HG03066 (cell line): ENCODE data around the gene PCK2.

ENCODE experiments used
- ATAC-seq: cut with Tn5 transposase; IDR thresholded peaks from one replicate; pipeline ENCODE4 v1.9.1; 2021; ENCODE audit warnings: low read depth; ENCODE audit not compliant: unreplicated experiment

PCK2 gene

DNA sequence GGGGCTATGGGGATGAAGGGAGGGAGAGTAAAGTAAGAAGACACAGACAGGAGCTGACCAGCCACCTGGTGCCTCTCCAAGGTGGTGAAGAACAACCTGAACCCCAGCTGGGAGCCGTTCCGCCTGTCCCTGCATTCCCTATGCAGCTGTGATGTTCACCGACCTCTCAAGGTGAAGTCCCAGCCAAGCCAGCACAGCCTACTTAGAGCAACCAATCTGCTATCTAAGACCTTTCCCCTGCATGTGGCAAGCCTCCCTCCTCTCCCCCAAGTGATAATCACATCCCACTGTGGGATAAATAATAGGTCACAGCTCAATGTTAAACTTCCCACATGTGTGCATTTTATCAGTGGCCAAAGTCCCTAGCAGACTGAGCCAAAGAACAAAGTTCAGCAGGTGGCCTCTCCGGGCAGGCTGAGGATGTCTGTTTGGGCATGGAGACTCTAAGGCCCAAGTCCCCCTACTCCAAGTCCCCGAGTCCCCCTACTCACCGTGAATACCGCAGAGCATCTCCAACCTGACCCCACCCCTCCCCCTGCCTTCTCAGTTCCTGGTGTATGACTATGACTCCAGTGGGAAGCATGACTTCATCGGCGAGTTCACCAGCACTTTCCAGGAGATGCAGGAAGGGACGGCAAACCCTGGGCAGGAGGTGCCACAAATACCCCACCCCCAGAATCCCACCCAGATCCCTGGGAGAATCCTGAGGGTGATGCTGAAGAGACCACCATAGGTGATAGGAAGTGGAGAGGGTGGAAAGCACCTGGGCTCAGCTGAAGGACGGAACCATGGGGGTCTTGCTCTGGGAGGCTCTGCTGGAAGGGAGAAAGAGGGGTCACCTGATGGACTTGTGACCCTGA, 19.3 kb upstream of the PCK2 start:
- ATAC-seq: no peak

DNA sequence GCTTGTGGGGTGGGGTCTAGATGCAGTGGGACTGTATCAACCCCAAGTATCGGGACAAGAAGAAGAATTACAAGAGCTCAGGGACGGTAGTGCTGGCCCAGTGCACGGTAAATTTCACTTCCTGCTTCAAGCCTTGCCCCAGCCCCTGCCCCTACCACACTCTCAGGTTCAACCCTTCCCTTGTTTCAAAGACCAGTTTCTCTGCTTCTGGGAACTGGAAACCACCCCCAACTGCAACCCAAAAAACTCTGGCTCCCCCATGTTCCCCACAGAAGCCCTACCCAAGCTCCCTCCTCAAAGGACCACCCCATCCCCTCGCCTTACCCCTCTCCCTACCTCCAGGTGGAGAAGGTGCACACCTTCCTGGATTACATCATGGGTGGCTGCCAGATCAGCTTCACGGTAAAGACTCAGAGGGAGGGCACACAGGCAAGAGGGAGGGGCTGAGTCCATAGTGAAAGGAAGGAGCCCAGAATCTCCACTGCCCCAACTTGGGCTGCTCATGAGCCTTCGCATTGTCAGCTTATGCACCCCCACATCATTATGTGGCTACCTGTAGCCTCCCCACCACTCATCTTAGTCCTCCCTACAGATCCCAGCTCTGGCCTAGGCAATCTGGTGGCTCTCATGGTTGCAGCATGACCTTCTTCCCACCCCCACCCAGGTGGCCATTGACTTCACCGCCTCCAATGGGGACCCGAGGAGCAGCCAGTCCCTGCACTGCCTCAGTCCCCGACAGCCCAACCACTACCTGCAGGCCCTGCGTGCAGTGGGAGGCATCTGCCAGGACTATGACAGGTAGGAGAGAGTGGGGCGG, 18.4 kb upstream of the PCK2 start:
- no peak for ATAC-seq

DNA sequence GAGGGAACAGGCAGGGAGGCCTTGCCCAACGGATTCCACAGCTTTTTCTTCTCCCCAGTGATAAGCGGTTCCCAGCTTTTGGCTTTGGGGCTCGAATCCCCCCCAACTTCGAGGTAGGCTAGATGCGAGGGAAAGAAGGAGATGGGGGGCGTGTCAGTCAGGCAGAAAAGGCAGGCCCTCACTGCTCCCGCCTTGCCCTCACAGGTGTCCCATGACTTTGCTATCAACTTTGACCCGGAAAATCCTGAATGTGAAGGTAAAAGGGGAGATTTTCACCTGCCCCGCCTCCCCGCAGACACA, 17.9 kb upstream of the PCK2 start:
- no peak for ATAC-seq

DNA sequence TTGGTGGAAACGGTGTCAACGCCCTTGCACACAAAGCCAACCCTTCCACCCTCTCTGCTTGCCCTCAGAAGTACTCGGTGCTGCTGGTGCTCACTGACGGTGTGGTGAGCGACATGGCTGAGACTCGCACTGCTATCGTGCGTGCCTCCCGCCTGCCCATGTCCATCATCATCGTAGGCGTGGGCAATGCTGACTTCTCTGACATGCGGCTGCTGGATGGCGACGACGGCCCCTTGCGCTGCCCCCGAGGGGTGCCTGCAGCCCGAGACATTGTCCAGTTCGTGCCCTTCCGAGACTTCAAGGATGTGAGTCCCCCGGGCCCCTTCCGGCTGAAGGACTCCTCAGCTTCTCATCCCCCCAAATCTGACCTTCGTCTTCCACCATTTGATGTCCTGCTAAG, 17.0 kb upstream of the PCK2 start:
- no peak for ATAC-seq

DNA sequence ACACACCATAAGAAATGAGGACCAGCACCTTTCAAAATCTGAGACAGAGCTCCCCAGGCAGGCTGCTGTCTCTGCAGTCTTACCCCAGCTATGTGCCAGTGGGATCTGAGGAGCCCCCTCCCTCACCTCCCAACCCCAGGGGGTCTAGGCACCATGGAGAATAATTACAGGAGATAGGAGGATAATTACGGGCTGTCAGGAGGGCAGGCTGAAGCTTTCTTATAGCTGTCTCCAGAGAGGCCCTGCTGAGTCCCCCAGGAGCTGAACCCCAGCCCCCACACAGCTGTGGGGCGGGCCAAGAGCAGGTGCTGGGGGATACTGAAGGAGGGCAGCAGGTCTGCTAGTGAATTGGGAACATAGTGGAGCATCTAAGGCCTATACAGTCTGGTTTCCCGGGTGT, 16.0 kb upstream of the PCK2 start:
- ATAC-seq: no peak

DNA sequence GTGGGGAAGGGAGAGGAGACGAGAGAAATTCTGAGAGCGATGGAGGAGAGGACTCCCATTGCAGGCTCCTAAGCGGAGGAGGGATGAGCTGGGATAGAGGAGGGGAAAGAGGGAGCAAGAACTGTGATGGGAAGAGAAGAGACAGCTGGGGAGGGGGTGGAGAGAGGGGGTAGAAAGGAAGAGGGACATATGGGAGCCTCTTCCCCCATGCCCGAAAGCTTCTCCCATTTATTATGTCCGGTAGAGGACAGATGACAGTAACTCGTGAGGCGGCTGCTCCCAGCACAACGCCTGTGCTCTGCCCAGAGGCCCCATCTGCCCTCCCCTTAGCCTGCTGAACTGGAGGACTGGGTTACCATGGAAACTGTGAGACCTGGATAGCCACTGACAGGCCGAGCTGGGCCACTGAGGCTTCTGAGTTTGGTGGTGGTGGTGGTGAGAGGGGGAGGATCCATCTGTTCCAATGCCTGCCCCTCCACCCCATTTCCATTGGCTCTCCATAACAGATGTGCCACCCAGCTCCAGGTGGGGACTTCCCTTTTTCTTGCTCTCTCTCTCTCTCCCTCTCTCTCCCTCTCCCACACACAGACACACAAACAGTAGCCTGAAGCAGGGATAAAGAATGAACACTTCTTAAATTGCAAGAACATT, 14.5 kb upstream of the PCK2 start:
- no peak for ATAC-seq

DNA sequence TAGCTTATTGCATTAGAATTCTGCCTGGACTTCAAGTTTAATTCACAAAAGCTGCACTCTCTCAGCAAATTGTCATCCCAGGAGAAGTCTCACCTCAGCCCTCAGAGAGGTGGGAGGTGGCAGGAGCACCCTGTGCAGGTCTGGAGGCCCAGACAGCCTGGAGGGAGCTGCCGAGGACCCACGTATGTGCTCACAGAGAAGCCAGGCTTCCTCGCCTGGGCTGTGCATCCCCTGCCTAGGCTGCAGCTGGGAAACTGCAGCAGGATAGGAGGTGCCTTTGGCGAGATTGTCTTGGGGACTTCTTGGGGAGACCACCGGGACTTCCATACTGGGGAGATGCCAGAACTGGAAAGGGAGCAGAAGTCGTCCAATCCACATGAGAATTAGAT, 14.0 kb upstream of the PCK2 start:
- ATAC-seq: no peak

DNA sequence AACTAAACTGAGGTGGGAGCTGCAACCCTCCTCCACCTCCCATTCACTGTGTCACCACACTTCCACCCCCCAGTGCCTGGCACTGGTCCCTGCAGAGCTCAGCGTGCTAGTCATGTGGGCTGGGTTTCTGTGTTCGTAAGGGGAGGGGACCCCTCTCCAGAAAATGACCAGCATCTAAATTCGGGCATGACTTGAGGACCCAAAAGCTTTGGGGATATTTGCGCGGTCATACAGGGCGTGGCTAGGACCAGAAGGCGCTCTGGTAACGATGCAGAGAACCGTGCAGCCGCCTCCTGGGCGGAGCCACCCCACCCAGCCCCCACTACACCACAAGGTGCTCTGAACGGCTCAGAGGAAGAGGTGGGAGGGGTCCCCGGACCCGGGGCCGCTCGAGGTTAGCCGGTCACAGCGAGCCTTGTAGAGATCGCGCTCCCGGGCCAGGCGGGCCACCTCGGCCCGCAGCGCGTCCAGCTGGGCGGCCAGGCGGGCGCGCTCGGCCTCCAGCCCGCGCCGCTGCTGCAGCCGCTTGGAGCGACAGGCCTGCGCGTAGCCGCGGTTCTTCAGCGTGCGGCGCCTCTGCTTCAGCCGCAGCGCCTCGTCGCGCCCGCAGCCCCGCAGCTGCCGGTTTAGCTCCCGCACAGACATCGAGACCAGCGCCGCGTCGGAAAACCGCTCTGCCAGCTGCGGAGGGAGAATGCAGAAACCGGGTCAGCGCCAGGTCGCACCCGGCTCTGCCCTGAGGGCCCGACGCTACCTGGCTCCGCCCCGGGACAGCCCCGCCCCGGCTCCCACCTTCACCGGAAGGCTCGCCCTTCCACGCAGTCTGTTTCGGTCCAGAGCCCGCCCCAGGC, 13.0 kb upstream of the PCK2 start:
- peak; percentile 86 for ATAC-seq

DNA sequence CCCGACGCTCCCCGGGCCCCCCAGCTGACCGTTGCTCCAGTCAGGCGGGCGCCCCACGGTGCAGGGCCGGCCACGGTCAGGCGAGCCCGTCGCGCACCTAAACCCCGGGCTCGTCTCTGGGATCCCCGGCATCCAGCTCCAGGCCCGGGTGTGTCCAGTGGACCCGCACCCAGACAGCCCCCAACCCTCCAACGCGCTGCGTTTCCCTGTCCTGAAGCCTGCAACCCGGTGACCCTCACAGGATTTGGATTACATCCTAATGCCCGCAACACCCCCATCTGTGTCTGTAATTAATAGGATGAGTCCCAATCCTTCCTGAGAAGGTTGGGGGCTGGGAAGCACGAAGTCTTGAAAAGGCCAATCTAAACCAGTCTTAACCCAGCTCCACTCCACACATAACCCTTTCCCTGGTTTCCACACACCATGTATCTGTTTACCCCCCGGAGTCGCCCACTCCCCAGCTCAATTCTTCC, 12.3 kb upstream of the PCK2 start:
- ATAC-seq: no peak

DNA sequence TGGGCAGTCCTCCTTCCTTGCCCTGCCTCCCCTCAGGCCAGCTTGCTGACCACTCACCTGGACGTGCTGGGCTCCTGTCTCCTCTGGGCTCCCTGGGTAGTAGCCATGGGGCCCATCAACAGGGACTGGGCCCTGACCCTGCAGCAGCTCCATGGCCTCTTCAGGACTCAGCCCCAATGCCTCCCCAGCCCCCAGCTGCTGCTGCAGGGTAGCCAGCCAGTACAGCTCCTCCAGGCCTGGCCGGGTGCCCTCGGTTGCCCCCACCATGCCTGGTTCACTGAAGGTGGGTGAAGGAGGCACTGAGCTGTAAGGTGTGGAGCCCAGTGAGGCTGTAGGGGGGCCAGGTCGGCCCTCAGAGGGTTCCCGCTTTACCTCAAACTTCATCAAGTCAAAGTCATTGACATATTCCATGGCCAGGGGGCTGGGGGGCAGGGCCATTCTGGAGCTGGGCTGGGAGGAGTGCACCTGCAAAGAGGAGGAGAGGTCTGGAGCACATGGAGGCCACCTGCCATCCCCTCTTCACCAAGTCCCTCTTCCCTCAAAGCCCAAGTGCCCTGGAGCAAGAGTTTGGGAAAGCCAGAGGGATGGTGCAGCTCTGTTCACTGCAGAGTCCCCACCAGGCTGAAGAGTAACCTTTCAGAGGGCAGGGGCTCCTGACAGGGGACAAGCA, 11.6 kb upstream of the PCK2 start:
- no peak for ATAC-seq

DNA sequence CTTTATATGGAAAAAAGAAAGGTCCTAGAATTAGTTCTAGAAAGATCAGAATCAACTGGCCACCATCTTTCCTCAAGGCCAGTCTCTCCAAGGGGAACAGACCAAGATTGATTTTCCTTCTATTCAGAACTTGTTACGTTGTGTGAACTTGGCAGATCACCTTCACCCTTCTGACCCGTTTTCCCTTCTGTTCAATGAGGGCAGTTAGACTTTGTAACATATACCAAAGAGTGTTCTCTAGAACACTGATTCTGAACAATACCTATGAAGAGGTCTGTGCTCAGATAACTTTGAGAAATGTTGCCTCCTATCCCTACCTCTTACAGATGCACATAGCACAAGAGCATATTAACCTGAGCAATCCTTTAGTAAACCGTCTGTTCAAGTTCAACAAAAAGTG, 10.6 kb upstream of the PCK2 start:
- ATAC-seq: no peak

DNA sequence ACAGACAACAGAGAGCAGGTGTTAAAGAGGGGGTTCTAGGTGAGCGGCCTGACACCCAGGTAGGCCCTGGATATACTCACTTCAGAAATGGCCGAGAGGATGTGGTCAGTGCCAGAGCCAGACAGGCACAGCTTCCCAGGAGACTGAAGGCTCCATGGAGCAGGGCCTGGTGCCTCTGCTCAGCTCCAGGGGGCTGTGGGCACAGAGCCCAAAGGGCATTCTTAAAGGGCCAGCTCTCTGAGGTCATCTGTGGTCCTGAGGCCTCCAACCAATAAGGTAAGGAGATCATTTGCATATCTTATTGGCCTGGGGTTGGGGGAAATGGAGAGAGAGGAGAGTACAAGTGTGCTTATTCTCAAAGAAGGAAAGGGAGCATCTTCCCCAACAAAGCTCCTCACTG, 9.7 kb upstream of the PCK2 start:
- no peak for ATAC-seq

DNA sequence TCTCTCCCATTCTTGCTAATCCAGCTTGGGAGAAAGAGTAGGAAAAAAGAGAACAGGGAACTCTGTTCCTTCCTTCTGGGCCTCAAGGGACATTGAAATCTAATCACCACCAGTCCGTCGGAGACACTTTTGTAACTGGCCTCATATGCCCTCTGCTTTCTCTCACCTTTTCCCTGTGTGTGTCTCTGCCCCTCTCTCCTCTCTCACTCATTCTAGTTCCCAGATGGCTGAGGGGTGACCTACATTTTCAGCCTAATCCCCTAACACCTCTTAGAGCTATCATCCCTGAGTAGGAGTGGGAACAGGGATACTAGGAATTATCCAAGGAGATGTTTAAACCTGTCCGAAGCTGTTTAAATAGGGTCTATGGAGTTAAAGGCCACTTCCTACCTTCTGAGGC, 8.9 kb upstream of the PCK2 start:
- no peak for ATAC-seq

DNA sequence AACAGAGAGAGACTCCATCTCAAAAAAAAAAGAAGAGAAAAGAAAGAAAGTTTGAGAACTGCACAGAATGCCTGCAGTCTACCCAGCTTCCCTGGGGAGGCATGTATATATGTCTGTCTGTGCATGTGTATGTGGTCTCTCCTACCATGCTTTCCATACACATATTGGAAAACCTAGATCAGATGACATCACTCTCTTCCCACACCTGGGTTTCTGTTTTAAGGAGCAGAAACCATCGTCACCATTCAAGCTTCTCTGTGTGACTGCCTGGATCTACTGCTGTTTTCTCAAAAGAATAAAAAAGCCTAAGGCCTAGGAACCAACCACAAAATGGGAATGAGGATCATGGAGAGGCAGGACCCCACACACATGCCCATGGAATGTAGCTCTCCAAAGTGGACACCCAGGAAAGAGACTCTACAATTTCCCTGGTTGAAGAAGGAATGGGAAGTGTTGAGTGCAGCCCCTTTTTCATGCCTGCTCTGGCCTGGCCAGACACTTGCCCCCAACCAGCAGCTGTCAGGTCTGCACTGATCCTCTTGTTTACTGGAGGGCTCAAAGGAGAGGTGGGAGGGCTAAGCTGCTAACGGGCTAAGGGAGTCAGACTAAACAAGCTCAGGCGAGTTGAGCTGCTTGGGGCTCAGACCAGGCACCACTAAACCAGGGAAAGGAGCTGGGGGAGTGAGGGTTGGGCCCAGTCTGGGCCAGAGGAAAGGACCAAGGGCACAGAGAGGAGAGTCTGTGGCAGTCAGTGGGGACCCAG, 7.7 kb upstream of the PCK2 start:
- no peak for ATAC-seq

DNA sequence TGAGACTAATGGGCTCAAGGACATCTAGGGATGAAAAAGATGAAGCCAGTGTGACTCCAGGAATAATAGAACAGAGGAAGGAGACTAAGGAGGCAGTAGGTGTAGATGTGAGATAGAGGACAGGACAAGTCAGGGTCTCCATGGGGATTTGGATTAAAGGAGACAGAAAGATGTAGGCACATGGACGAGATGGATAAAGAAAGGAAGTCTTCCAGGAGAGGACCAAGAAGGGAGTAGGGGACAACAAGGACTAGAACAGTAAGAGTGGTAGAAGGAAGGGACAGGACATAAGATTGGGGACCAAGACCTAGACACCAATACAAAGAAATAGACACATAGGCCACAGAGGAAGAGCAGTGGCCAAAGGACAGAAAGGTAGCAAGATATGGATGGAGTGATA, 7.1 kb upstream of the PCK2 start:
- no peak for ATAC-seq

DNA sequence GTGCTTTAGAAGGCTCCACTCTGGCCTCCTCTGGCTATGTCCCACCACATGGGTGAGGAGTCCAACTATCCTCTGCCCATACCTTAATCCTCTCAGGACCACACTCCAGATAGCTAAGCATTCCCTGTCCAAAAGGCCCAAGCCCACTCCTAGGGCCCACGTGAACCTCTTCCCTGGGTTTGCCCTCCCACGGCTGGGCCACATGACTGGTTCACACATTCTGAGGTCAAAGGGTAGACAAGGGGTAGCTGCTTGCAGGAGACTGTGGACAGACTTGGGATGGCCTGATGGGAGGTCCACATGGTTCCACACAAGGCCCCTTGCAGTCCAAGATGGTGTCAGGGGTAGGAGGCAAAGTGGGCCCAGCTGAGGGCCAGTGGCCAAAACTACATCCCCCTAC, 6.0 kb upstream of the PCK2 start:
- no peak for ATAC-seq

DNA sequence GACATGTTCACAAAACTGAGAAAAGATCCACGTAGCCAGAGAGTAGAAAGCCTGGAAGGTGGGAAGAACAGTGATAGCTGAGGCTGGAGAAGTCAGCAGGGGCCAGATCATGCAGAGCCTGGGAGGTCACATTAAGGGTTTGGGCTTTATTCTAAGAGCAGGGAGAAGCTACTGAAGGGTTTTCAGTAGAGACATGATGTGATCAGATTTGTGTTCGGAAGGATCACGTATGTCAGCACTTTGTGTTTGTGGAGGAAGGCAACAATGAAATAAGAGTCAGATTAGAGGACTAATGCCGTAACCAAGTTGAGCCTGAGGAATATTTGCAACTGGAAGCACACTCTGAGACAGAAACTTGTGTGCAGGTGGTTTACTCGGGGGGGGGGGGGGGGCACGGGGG, 4.2 kb upstream of the PCK2 start:
- ATAC-seq: no peak

DNA sequence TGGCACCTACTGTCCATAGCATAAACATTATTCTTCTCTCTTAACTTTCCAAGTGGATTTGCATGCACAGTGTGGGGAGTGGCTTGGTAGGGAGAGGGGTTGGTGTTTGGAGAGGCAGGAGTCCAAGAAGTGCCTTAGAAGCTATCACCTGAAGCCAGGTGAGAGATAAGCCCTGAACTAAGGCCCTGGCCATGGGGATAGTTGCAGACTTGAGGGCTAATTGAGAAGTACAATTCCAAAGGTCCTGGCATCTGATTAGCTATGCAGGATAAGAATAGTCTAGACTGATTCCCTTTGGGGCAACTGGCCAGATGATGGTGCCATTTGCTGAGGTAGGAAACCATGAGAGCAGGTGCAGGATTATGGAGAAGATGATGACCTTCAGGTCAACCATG, 2.0 kb upstream of the PCK2 start:
- no peak for ATAC-seq

DNA sequence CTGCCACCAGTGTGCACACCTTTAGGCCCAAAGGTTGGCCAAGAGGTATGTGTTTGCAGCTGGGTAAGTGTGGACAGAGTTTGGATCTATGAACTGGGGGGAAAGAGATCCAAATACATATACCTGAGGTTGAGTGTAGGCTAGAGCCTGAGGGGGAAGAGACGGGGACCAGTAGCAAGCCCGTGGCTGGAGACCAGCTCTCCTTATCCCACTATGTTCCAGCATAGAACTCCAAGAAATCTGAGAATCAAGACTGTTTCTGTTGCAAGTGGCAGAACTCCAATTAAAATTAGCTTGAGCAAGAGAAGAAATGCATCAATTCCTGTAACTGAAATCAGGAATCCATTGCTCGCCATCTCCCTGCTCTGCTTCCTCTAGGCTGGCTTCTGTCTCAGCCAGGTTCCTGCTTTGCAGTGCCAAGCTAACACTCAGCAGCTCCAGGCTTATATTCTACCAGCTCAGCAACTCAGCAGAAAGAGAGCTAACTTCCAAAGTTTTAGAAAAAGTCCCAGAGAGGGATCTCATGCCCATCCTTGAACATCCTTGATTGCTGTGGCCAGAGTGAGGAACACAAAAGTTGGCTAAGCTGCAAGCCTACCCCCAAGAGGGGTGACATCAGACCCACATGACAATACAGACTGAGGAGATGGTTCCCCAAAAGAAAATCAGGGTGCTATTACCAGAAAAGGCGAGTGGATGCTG, 1.5 kb upstream of the PCK2 start:
- no peak for ATAC-seq
